Common myeloid progenitor, CD34-positive (primary cell): ENCODE results near the gene KIAA0040.
A peak's percentile ranks its signal among the peaks of the same experiment; 100 is the strongest.

Experiments
- CTCF ChIA-PET: fragments of 350-600 bp; sonication (Branson Sonifier 250); formaldehyde crosslinking; loops from one replicate; lab custom pipeline; 2021; ENCODE audit warnings: antibody characterized with exemption; lab: Charles Lee
- POLR2A ChIA-PET: fragments of 350-600 bp; sonication (Branson Sonifier 250); formaldehyde crosslinking; loops from one replicate; lab custom pipeline; 2021; ENCODE audit warnings: antibody characterized with exemption; lab: Charles Lee
- DNase-seq, 3 donors: peaks; one replicate each; pipeline versions ENCODE4 v3.0.0 to v3.0.0-alpha.2; 2013
- H3K27ac ChIP-seq, 2 experiments: 1 replicate in 1 of 2; 2 replicates in 1 of 2; pipeline ENCODE4 v1.7.0; 2013; ENCODE audit warnings: inconsistent platforms in 2 of 2, low read length in 2 of 2, mild to moderate bottlenecking in 2 of 2, low read depth in 1 of 2, moderate library complexity in 1 of 2; ENCODE audit not compliant: severe bottlenecking in 2 of 2, insufficient read depth in 1 of 2, poor library complexity in 1 of 2
- H3K27me3 ChIP-seq, 5 experiments: replicated peaks in 2 of 5; 1 replicate in 3 of 5; 2 replicates in 2 of 5; pipeline versions ENCODE4 v1.6.1 to v1.7.0; 2013; ENCODE audit warnings: low read length in 4 of 5, mild to moderate bottlenecking in 2 of 5, moderate library complexity in 2 of 5, inconsistent platforms in 1 of 5; ENCODE audit not compliant: insufficient read depth in 5 of 5, control insufficient read depth in 4 of 5
- H3K36me3 ChIP-seq, 4 experiments: 1 replicate in 2 of 4; 2 replicates in 2 of 4; pipeline versions ENCODE4 v1.6.1 to v1.7.0; 2013; ENCODE audit warnings: low read length in 3 of 4, control low read depth in 1 of 4, mild to moderate bottlenecking in 1 of 4; ENCODE audit not compliant: control insufficient read depth in 4 of 4, insufficient read depth in 4 of 4
- H3K4me1 ChIP-seq, 4 experiments: 1 replicate in 3 of 4; 2 replicates in 1 of 4; pipeline versions ENCODE4 v1.6.1 to v1.7.1; 2013; ENCODE audit warnings: low read length in 3 of 4, mild to moderate bottlenecking in 3 of 4, control low read depth in 1 of 4, inconsistent platforms in 1 of 4, moderate library complexity in 1 of 4; ENCODE audit not compliant: control insufficient read depth in 4 of 4, insufficient read depth in 4 of 4; ENCODE audit errors: control extremely low read depth in 1 of 4
- H3K4me3 ChIP-seq, 7 experiments: 1 replicate in 4 of 7; 2 replicates in 3 of 7; pipeline versions ENCODE4 v1.5.1 to v1.7.0; 2013; ENCODE audit warnings: mild to moderate bottlenecking in 7 of 7, low read length in 6 of 7, moderate library complexity in 6 of 7, inconsistent platforms in 2 of 7, low read depth in 2 of 7, control low read depth in 1 of 7; ENCODE audit not compliant: insufficient read depth in 4 of 7, control insufficient read depth in 1 of 7; ENCODE audit errors: extremely low read depth in 1 of 7
- H3K9me3 ChIP-seq, 5 experiments: 1 replicate in 4 of 5; 2 replicates in 1 of 5; pipeline versions ENCODE4 v1.6.1 to v1.7.1; 2013; ENCODE audit warnings: low read length in 4 of 5, mild to moderate bottlenecking in 2 of 5, inconsistent platforms in 1 of 5, low read depth in 1 of 5, moderate library complexity in 1 of 5; ENCODE audit not compliant: control insufficient read depth in 4 of 5, insufficient read depth in 2 of 5; ENCODE audit errors: control extremely low read depth in 1 of 5
- WGBS: methylation state at CpG from one replicate; pipeline ENCODE4 v1.1.5; 2013; ENCODE audit not compliant: insufficient coverage; 5-methylcytosine and 5-hydroxymethylcytosine counted together

KIAA0040 gene

GRCh38 chr1:175221557-175222175 lies 29.1 kb upstream of the KIAA0040 start:
- peaks cover 2 to 7% (median 5%) of the 10 kb centered on the region in 4 experiments for H3K4me1 ChIP-seq

GRCh38 chr1:175220853-175221556 lies 28.4 kb upstream of the KIAA0040 start:
- Histone ChIP-seq H3K27ac (no peak overlapping the region), H3K4me1 (peaks cover 2 to 7% (median 5%) of the 10 kb centered on the region in 4 experiments), H3K4me3 (no peak overlapping the region), H3K36me3 (no peaks in the 10 kb centered on the region), H3K9me3 (no peaks in the 10 kb centered on the region), H3K27me3 (no peaks in the 10 kb centered on the region)
- no peak for DNase-seq
- 84% methylated on average over 9 of the region's 11 CpGs for WGBS
- ChIA-PET POLR2A (no interaction called here), CTCF (interaction anchor here (0.7 to 1.0 kb wide), 3 partner anchors 8 to 65 kb away, joined by 3 to 5 read pairs (median 3); no protein-coding TSS in a partner anchor)

More at GRCh38 chr1:175221557-175222175, 29.1 kb upstream of the KIAA0040 start:
- Histone ChIP-seq H3K27ac (no peak overlapping the region), H3K36me3 (no peaks in the 10 kb centered on the region), H3K9me3 (no peaks in the 10 kb centered on the region), H3K4me3 (no peak overlapping the region), H3K27me3 (no peaks in the 10 kb centered on the region)
- POLR2A ChIA-PET = no interaction called here
- WGBS = 94% methylated on average over 6 of the region's 10 CpGs
- CTCF ChIA-PET = interaction anchor here (0.8 to 1.0 kb wide), 2 partner anchors 9 to 66 kb away, joined by 3 read pairs; no protein-coding TSS in a partner anchor
- DNase-seq = no peak

- POLR2A ChIA-PET = no interaction called here
- H3K9me3 ChIP-seq = no peaks in the 10 kb centered on the region
- peak in 2 of 3 donors; percentile 9 to 19 for DNase-seq
- 70% methylated on average over 2 of the region's 2 CpGs for WGBS
- H3K27ac ChIP-seq = no peak overlapping the region
- CTCF ChIA-PET = interaction anchor here (1.0 kb wide), 1 partner anchor 64 kb away, joined by 3 read pairs; no protein-coding TSS in a partner anchor
- H3K4me3 ChIP-seq = no peak overlapping the region
- H3K4me1 ChIP-seq = peaks cover 2 to 10% (median 5%) of the 10 kb centered on the region in 4 experiments
- H3K27me3 ChIP-seq = no peaks in the 10 kb centered on the region
- H3K36me3 ChIP-seq = no peaks in the 10 kb centered on the region
Observed at GRCh38 chr1:175219774-175220173, 27.2 kb upstream of the KIAA0040 start.

- 93% methylated on average over 3 of the region's 5 CpGs for WGBS
- POLR2A ChIA-PET = no interaction called here
- H3K27ac ChIP-seq = no peak overlapping the region
- peaks cover 2 to 10% (median 5%) of the 10 kb centered on the region in 4 experiments for H3K4me1 ChIP-seq
- no peak for DNase-seq
- H3K4me3 ChIP-seq = no peak overlapping the region
- H3K36me3 ChIP-seq = no peaks in the 10 kb centered on the region
- no peaks in the 10 kb centered on the region for H3K9me3 ChIP-seq
- no peaks in the 10 kb centered on the region for H3K27me3 ChIP-seq
- CTCF ChIA-PET = interaction anchor here (1.0 kb wide), 1 partner anchor 63 kb away, joined by 3 read pairs; no protein-coding TSS in a partner anchor
Observed at GRCh38 chr1:175218786-175219434, 26.3 kb upstream of the KIAA0040 start.

- Histone ChIP-seq H3K27me3 (no peaks in the 10 kb centered on the region), H3K27ac (no peak overlapping the region), H3K36me3 (no peaks in the 10 kb centered on the region), H3K4me1 (peaks cover 2 to 10% (median 5%) of the 10 kb centered on the region in 4 experiments), H3K4me3 (no peak overlapping the region), H3K9me3 (peaks cover 0 to 2% (median 0%) of the 10 kb centered on the region in 5 experiments)
- POLR2A ChIA-PET = no interaction called here
- DNase-seq = no peak
- 86% methylated on average over 4 of the region's 10 CpGs for WGBS
- CTCF ChIA-PET = interaction anchor here (2.1 kb wide), 1 partner anchor 63 kb away, joined by 9 read pairs; no protein-coding TSS in a partner anchor
Observed at GRCh38 chr1:175217721-175218531, 25.4 kb upstream of the KIAA0040 start.

- Histone ChIP-seq H3K4me3 (no peak overlapping the region), H3K27ac (no peak overlapping the region), H3K36me3 (no peaks in the 10 kb centered on the region), H3K9me3 (peaks cover 0 to 2% (median 0%) of the 10 kb centered on the region in 5 experiments), H3K27me3 (no peaks in the 10 kb centered on the region), H3K4me1 (peaks cover 2 to 18% (median 11%) of the 10 kb centered on the region in 4 experiments)
- POLR2A ChIA-PET = no interaction called here
- no CpG with 5 or more reads among the region's 2 CpGs for WGBS
- CTCF ChIA-PET = interaction anchor here (1.3 to 2.1 kb wide), 4 partner anchors 21 to 101 kb away, joined by 3 to 9 read pairs (median 4); no protein-coding TSS in a partner anchor
- DNase-seq = no peak
Observed at GRCh38 chr1:175216444-175216843, 23.9 kb upstream of the KIAA0040 start.
